ENCODE results near the gene LRCH1.

- TF ChIP-seq CTCF (IDR thresholded peaks at IDR 0.05) (no peak), POLR2A (IDR thresholded peaks at IDR 0.05) (no peak)
Observed at GRCh38 chr13:46761866-46762265, 208.9 kb downstream of the LRCH1 start.
